Stimulated activated CD8-positive, alpha-beta memory T cell treated with anti-CD3 and anti-CD28 coated beads, Interleukin-4, amount 100 ng/mL, for 1 hour (primary cell): ENCODE data around the gene EPB41.
"Not testable (repeated sequence)": the region's sequence is repeated elsewhere in the genome, so short reads cannot be mapped to it uniquely, and the experiment has no call there.

ENCODE experiments used
- DNase-seq, 2 donors: peaks; one replicate each; pipeline ENCODE4 v3.0.0-alpha.2; 2020; ENCODE audit warnings: low read depth in 2 of 2, low spot score in 1 of 2

The EPB41 gene

GRCh38 chr1:29043274-29043965, 129.1 kb downstream of the EPB41 start:
- no peak for DNase-seq

- no peak for DNase-seq
Observed at GRCh38 chr1:29044010-29044409, 129.6 kb downstream of the EPB41 start.

DNA sequence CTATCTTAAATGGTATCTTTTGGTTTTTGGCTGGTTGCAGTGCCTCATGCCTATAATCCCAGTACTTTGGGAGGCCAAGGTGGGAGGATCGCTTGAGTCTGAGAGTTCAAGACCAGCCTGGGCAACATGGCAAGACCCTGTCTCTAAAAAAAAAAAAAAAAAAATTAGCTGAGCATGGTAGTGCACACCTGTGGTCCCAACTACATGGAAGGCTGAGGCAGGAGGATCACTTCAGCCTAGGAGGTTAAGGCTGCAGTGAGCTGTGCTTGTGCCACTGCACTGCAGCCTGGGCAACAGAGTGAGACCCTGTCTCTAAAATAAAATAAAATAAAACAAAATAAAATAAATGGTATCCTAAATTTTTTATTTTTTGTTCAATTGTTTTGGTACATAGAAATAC, 131.3 kb downstream of the EPB41 start:
- DNase-seq, result not testable (repeated sequence)

GRCh38 chr1:29047142-29047541, 132.8 kb downstream of the EPB41 start:
- no peak for DNase-seq

- DNase-seq, result no peak
Observed at GRCh38 chr1:29050166-29050565, 135.8 kb downstream of the EPB41 start.

- DNase-seq, result no peak
Observed at GRCh38 chr1:29052100-29052499, 137.7 kb downstream of the EPB41 start.

DNA sequence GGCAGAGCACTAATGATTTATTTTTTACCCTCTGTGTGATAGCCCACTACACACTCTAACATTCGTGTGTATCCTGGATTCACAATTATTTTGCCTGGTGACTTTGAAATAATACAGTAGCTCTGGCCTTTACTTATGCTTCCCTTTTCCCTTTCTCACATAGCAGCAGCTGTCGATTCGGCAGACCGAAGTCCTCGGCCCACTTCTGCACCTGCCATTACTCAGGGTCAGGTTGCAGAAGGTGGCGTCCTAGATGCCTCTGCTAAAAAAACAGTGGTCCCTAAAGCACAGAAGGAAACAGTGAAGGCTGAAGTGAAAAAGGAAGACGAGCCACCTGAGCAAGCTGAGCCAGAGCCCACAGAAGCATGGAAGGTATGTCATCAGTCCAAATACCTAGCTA, 138.6 kb downstream of the EPB41 start:
- DNase-seq, result no peak

- DNase-seq, result no peak
Observed at GRCh38 chr1:29055160-29055559, 140.8 kb downstream of the EPB41 start.

DNA sequence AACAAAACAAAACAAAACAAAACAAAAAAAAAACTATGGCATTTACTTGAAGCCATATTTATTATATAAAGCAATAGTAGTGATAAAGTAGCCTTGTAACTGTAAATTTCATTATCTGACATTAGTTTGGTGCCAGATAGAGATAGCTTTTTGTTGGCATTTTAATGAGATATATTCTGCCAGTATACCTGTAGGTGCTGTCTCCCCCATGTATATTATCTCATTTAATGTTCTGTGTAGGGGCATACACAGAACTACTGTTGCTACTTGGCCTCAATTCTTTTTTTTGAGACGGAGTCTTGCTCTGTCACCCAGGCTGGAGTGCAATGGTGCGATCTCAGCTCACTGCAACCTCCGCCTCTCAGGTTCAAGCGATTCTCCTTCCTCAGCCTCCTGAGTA, 141.9 kb downstream of the EPB41 start:
- no peak for DNase-seq

DNA sequence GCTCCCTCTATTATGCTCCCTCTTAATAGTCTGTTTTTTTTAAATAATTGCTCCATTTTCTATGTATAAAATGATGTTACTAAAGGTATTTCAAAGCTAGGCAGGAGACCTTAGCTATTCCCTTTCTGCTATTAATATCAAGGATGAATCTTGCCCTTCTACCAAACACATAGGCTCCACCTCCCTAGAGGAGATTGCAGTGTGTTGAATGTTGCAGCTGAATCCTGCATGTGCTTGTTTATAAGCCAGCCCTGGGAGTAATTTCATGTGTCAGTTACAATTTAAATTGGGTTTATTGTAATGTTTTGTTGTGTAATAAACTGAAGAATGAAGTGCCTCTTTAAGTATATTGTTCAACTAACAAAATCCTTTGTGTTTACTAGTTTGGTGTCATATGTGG, 143.3 kb downstream of the EPB41 start:
- DNase-seq, result no peak

DNA sequence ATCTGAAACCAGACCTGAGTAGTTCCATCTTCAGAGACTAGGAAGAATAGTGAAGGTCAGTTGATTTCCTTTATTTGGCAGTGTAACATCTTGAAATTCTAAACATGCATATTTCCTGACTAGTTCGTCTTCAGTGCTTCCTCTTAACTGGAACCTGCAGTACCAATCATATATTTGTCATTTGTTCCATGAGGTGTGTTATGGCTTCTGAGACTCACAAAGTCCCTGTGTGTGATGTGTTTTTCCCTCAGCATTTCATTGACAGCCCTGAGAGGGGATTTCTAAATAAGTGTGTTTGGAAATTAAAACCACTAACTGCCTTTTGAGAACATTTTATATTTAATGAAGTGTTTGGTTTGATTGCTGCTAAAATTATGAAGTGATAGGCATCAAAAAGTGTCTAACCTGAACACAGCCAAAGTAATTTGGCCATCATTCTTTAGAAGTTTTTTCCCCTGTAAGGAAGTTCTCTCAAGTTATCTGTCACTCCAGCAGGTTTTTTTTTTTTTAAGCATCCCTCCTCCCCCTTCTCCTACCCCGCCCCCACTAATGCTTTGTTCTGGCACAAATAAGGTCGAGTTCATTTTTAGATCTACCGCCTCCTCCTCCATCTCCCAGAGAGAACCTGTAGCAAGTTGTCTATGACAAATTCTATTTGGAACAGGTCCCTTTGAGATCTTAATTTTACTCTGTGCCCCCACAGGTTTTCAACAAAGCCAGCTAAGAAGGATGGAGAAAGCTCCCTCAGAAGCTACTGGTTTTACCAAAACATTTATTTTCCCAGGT, 148.0 kb downstream of the EPB41 start:
- no peak for DNase-seq

- no peak for DNase-seq
Observed at GRCh38 chr1:29064064-29064463, 149.7 kb downstream of the EPB41 start.

DNA sequence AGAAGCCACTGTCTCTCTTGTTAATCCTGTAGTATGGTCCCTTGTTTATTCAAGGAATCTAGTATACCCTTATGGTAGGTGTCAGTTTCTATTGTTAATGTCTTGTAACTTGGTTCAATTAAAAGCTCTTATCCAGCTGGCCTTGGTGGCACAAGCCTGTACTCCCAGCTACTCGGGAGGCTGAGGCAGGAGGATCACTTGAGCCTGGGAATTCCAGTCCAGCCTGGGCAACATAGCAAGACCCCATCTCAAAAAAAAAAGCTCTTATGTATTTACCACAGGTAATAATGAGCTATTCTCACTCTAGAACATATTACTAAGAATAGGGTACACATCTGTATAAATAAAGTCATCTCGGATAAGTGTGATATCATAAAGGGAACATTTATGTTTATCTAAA, 162.8 kb downstream of the EPB41 start:
- no peak for DNase-seq

GRCh38 chr1:29079916-29080629, 165.7 kb downstream of the EPB41 start:
- not testable (repeated sequence) for DNase-seq

- DNase-seq, result no peak
Observed at GRCh38 chr1:29081201-29081600, 166.8 kb downstream of the EPB41 start.

DNA sequence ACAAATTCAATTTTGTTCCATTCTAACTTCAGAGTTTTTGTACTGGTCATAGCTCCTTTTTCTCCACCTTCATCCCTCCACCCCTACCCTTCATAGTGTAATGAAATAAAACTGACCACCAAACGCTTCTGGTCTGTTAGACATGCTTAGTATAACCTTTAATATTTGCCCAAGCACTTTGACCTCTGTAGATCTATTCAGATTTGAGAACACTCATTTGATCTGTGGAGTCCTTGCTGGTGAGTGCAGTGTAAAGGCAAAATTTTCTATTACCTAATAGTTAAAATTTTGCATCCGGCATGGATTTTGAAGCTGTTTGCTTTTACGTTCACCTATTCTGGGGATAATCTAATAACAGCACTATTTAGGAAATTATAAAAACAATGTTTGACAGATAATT, 168.2 kb downstream of the EPB41 start:
- no peak for DNase-seq

GRCh38 chr1:29083317-29084195, 169.2 kb downstream of the EPB41 start:
- no peak for DNase-seq

DNA sequence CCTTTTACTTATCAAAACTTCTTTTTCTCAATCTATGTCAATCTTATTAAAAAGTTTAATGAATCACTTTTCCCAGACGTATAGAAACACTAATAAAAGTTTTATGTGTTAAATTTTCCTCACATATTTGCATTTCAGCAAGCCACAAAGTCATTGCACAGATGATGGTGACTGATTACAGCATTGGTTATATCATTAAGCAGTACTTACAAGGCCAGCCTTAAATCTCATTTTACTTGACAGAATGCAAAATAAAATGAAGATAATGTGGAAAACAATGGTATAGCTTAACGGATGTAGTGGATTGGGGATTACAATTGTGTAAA, 169.8 kb downstream of the EPB41 start:
- no peak for DNase-seq

- DNase-seq, result no peak
Observed at GRCh38 chr1:29090937-29091618, 176.7 kb downstream of the EPB41 start.

DNA sequence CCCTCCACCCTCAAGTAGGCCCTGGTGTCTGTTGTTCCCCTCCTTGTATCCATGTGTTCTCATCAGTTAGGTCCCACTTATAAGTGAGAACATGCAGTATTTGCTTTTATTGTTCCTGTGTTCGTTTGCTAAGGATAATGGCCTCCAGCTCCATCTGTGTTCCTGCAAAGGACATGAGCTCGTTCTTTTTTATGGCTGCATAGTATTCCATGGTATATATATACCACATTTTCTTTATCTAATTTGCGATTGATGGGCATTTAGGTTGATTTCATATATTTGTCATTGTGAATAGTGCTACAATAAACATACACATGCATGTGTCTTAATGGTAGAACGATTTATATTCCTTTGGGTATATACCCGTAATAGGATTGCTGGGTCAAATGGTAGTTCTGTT, 178.3 kb downstream of the EPB41 start:
- DNase-seq, result not testable (repeated sequence)

DNA sequence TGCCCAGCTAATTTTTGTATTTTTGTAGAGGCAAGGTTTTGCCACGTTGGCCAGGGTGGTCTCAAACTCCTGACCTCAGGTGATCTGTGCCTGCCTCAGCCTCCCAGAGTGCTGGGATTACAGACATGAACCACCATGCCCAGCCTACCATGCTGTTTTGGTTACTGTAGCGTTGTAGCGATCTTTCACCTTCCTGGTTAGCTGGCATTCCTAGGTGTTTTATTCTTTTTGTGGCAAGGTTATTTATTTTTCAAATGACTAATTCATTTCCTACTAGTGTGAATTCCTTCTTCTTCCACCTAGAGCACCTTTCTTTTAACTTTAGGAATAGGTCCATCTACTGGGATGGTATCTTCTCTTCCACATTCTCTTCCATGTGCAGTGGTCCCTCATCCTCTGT, 180.1 kb downstream of the EPB41 start:
- DNase-seq, result no peak
